Measurements from ENCODE around the gene TMCC1. TPM values are rescaled to one million over a fixed set of nuclear protein-coding genes. Genes with fewer than 3 reads are reported as not detected.
A peak's percentile ranks its signal among the peaks of the same experiment; 100 is the strongest.
"Not testable (repeated sequence)": the region's sequence is repeated elsewhere in the genome, so short reads cannot be mapped to it uniquely, and the experiment has no call there.

The TMCC1 gene
- total RNA-seq, 1 experiment from 2014 or later: 20.8 TPM

- Histone ChIP-seq H3K27me3 (no peaks in the 10 kb centered on the region), H3K4me3 (no peak overlapping the region), H3K36me3 (peaks cover 24% of the 10 kb centered on the region), H3K9me3 (no peaks in the 10 kb centered on the region)
- no peak for DNase-seq
These were observed 34.2 kb downstream of the TMCC1 start for GRCh38 chr3:129859272-129859671.

GRCh38 chr3:129857899-129858298 lies 35.6 kb downstream of the TMCC1 start:
- no peaks in the 10 kb centered on the region for H3K9me3 ChIP-seq
- peaks cover 24% of the 10 kb centered on the region for H3K36me3 ChIP-seq
- no peak for DNase-seq
- no peaks in the 10 kb centered on the region for H3K27me3 ChIP-seq
- H3K4me3 ChIP-seq: no peak overlapping the region

- H3K4me3 ChIP-seq, DNase-seq, H3K27me3 ChIP-seq, H3K9me3 ChIP-seq: not testable (repeated sequence)
- H3K36me3 ChIP-seq: peaks cover 19% of the 10 kb centered on the region
These were observed 36.7 kb downstream of the TMCC1 start for GRCh38 chr3:129856790-129857189.

GRCh38 chr3:129855832-129856419 lies 37.6 kb downstream of the TMCC1 start:
- no peaks in the 10 kb centered on the region for H3K9me3 ChIP-seq
- no peaks in the 10 kb centered on the region for H3K27me3 ChIP-seq
- peaks cover 19% of the 10 kb centered on the region for H3K36me3 ChIP-seq
- no peak for DNase-seq
- H3K4me3 ChIP-seq: peak overlapping the region; percentile 2

GRCh38 chr3:129855170-129855831 lies 38.2 kb downstream of the TMCC1 start:
- no peaks in the 10 kb centered on the region for H3K27me3 ChIP-seq
- H3K9me3 ChIP-seq: peaks cover 1% of the 10 kb centered on the region; the same call in 1 of the 2 replicates
- peak overlapping the region; percentile 2 for H3K4me3 ChIP-seq
- H3K36me3 ChIP-seq: peaks cover 21% of the 10 kb centered on the region
- DNase-seq: no peak

GRCh38 chr3:129854460-129854859 lies 39.1 kb downstream of the TMCC1 start:
- peaks cover 1% of the 10 kb centered on the region; the same call in 1 of the 2 replicates for H3K9me3 ChIP-seq
- no peak for DNase-seq
- no peaks in the 10 kb centered on the region for H3K27me3 ChIP-seq
- H3K4me3 ChIP-seq: no peak overlapping the region
- peaks cover 27% of the 10 kb centered on the region for H3K36me3 ChIP-seq

- no peaks in the 10 kb centered on the region for H3K27me3 ChIP-seq
- peak; percentile 72 for DNase-seq
- H3K9me3 ChIP-seq: peaks cover 8% of the 10 kb centered on the region
- peaks cover 46% of the 10 kb centered on the region for H3K36me3 ChIP-seq
- no peak overlapping the region for H3K4me3 ChIP-seq
These were observed 47.6 kb downstream of the TMCC1 start for GRCh38 chr3:129845956-129846355.

GRCh38 chr3:129840707-129841360 lies 52.7 kb downstream of the TMCC1 start:
- no peak for DNase-seq
- H3K36me3 ChIP-seq: peaks cover 21% of the 10 kb centered on the region
- no peak overlapping the region for H3K4me3 ChIP-seq
- no peaks in the 10 kb centered on the region for H3K27me3 ChIP-seq
- H3K9me3 ChIP-seq: peaks cover 6% of the 10 kb centered on the region

- DNase-seq: peak; percentile 68
- H3K36me3 ChIP-seq: peaks cover 17% of the 10 kb centered on the region
These were observed 55.4 kb downstream of the TMCC1 start for GRCh38 chr3:129838086-129838485.

GRCh38 chr3:129837065-129837642 lies 56.4 kb downstream of the TMCC1 start:
- Histone ChIP-seq H3K9me3 (no peaks in the 10 kb centered on the region; the same call in 1 of the 2 replicates), H3K36me3 (peaks cover 13% of the 10 kb centered on the region), H3K27me3 (no peaks in the 10 kb centered on the region), H3K4me3 (no peak overlapping the region)
- DNase-seq: no peak

More at GRCh38 chr3:129838086-129838485, 55.4 kb downstream of the TMCC1 start:
- Histone ChIP-seq H3K9me3 (peaks cover 4% of the 10 kb centered on the region), H3K4me3 (no peak overlapping the region), H3K27me3 (no peaks in the 10 kb centered on the region)

- Histone ChIP-seq H3K27me3 (no peaks in the 10 kb centered on the region), H3K36me3 (peaks cover 8% of the 10 kb centered on the region), H3K9me3 (no peaks in the 10 kb centered on the region; the same call in 1 of the 2 replicates), H3K4me3 (no peak overlapping the region)
- DNase-seq: no peak
These were observed 57.0 kb downstream of the TMCC1 start for GRCh38 chr3:129836381-129837064.

- no peaks in the 10 kb centered on the region for H3K27me3 ChIP-seq
- no peak for DNase-seq
- no peaks in the 10 kb centered on the region for H3K9me3 ChIP-seq
- no peak overlapping the region for H3K4me3 ChIP-seq
- H3K36me3 ChIP-seq: no peaks in the 10 kb centered on the region; the same call in 1 of the 2 replicates
These were observed 58.3 kb downstream of the TMCC1 start for GRCh38 chr3:129835198-129835597.

GRCh38 chr3:129834580-129834979 lies 58.9 kb downstream of the TMCC1 start:
- DNase-seq: no peak
- H3K4me3 ChIP-seq: no peak overlapping the region
- no peaks in the 10 kb centered on the region for H3K9me3 ChIP-seq
- H3K27me3 ChIP-seq: no peaks in the 10 kb centered on the region
- no peaks in the 10 kb centered on the region; the same call in 1 of the 2 replicates for H3K36me3 ChIP-seq

- not testable (repeated sequence) for H3K36me3 ChIP-seq, H3K4me3 ChIP-seq
- DNase-seq: peak; percentile 52
These were observed 61.6 kb downstream of the TMCC1 start for GRCh38 chr3:129831942-129832341.

GRCh38 chr3:129831503-129831902 lies 62.0 kb downstream of the TMCC1 start:
- Histone ChIP-seq H3K9me3 (no peaks in the 10 kb centered on the region), H3K27me3 (no peaks in the 10 kb centered on the region), H3K4me3 (no peak overlapping the region), H3K36me3 (peaks cover 4% of the 10 kb centered on the region; the same call in 1 of the 2 replicates)
- no peak for DNase-seq

More at GRCh38 chr3:129831942-129832341, 61.6 kb downstream of the TMCC1 start:
- H3K9me3 ChIP-seq, H3K27me3 ChIP-seq: not testable (repeated sequence)

GRCh38 chr3:129829640-129830039 lies 63.9 kb downstream of the TMCC1 start:
- Histone ChIP-seq H3K27me3 (no peaks in the 10 kb centered on the region), H3K4me3 (no peak overlapping the region), H3K9me3 (no peaks in the 10 kb centered on the region), H3K36me3 (peaks cover 4% of the 10 kb centered on the region; the same call in 1 of the 2 replicates)
- peak; percentile 61 for DNase-seq

GRCh38 chr3:129827765-129828164 lies 65.7 kb downstream of the TMCC1 start:
- H3K27me3 ChIP-seq: no peaks in the 10 kb centered on the region
- DNase-seq: no peak
- peaks cover 4% of the 10 kb centered on the region for H3K36me3 ChIP-seq
- no peak overlapping the region for H3K4me3 ChIP-seq
- H3K9me3 ChIP-seq: no peaks in the 10 kb centered on the region
